BLaER1 (cell line): Measurements from ENCODE around the gene RUSC2.
"Not testable (repeated sequence)": the region's sequence is repeated elsewhere in the genome, so short reads cannot be mapped to it uniquely, and the experiment has no call there.

ENCODE experiments used
- H3K27ac ChIP-seq: shearing (Covaris generic); formaldehyde crosslinking; 2 replicates; pipeline ENCODE4 v1.8.1; 2022
- H3K27me3 ChIP-seq: shearing (Covaris generic); formaldehyde crosslinking; 2 replicates; pipeline ENCODE4 v1.8.1; 2022
- H3K36me3 ChIP-seq: shearing (Covaris generic); formaldehyde crosslinking; 2 replicates; pipeline ENCODE4 v1.8.1; 2022
- H3K4me1 ChIP-seq: shearing (Covaris generic); formaldehyde crosslinking; 2 replicates; pipeline ENCODE4 v1.8.1; 2022
- H3K4me2 ChIP-seq: shearing (Covaris generic); formaldehyde crosslinking; 2 replicates; pipeline ENCODE4 v1.8.1; 2022
- H3K4me3 ChIP-seq: shearing (Covaris generic); formaldehyde crosslinking; 2 replicates; pipeline ENCODE4 v1.8.1; 2022
- H3K9ac ChIP-seq: shearing (Covaris generic); formaldehyde crosslinking; 2 replicates; pipeline ENCODE4 v1.8.1; 2022
- H3K9me3 ChIP-seq: shearing (Covaris generic); formaldehyde crosslinking; 2 replicates; pipeline ENCODE4 v1.8.1; 2022
- H4K20me1 ChIP-seq: shearing (Covaris generic); formaldehyde crosslinking; 2 replicates; pipeline ENCODE4 v1.8.1; 2022
- Cebpa-rat ChIP-seq: shearing (Covaris generic); IDR thresholded peaks from 2 replicates; pipeline ENCODE4 v1.8.1; 2022

Gene RUSC2

DNA sequence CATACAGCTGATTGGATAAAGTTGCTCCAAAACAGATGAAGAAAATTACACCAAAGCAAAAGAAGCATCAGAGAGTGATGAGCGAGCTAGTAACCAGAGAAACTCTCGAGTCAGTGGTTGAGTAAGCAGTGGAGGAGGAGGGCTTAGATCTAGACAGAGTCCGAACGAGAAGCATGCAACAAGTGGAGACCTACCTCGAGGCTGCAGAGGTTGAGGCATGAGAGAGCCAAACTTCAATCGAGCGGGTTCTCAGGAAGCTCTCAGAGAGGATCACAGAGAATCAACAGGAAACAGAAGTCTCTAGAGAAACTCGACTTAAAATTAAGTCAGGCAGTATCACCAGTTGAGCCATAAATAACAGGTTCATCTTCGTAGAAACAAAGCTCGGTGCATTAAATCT lies 6.1 kb downstream of the RUSC2 start:
- H3K4me2 ChIP-seq, result no peak overlapping the region
- no peaks in the 10 kb centered on the region for H3K27me3 ChIP-seq
- peaks cover 19% of the 10 kb centered on the region for H3K4me1 ChIP-seq
- TF ChIP-seq Cebpa-rat, result no peak
- H3K9me3 ChIP-seq, result peaks cover 50% of the 10 kb centered on the region
- no peak overlapping the region for H3K4me3 ChIP-seq
- H4K20me1 ChIP-seq, result no peaks in the 10 kb centered on the region
- H3K27ac ChIP-seq, result no peak overlapping the region
- H3K9ac ChIP-seq, result no peak overlapping the region
- H3K36me3 ChIP-seq, result peaks cover 27% of the 10 kb centered on the region

DNA sequence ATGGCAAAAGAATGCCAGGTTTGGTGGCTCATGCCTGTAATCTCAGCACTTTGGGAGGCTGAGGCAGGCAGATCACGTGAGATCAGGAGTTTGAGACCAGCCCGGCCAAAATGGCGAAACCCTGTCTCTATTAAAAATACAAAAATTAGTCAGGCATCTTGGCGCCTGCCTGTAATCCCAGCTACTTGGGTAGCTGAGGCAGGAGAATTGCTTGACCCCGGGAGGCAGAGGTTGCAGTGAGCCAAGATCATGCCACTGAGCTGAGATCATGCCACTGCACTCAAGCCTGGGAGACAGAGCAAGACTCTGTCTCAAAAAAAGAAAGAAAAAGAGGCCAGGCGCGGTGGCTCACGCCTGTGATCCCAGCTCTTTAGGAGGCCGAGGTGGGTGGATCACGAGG lies 8.3 kb downstream of the RUSC2 start:
- H4K20me1 ChIP-seq, H3K4me2 ChIP-seq, H3K4me3 ChIP-seq, H3K4me1 ChIP-seq, H3K27me3 ChIP-seq, H3K27ac ChIP-seq, H3K9ac ChIP-seq: not testable (repeated sequence)
- H3K9me3 ChIP-seq, result peaks cover 51% of the 10 kb centered on the region
- peaks cover 30% of the 10 kb centered on the region for H3K36me3 ChIP-seq

DNA sequence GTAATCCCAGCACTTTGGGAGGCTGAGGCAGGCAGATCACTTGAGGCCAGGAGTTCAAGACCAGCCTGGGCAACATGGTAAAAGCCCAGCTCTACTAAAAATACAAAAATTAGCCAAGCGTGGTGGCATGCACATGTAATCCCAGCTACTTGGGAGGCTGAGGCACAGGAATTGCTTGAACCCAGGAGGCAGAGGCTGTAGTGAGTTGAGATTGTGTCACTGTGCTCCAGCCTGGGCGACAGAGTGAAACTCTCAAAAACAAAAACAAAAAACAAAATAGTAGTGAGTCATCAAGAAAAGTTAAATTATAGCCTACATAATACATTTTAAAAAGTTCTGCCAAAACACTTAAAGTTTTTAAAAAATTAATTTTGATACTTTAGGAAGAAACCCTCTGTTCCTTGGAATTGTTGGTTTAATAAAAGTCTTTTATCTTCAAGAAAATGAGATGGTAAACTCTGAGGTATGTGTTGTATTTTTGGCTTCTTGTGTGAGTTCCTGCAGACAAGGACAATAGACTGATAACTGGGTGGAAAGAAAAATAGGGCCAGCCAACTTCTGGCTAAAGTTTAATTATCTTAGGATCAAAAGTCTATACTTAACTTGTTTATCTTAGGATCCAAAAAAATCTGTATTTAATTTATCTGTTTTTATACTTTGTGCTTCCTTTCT lies 9.3 kb downstream of the RUSC2 start:
- Histone ChIP-seq H3K9me3 (peaks cover 54% of the 10 kb centered on the region), H3K9ac (no peak overlapping the region), H3K4me3 (no peak overlapping the region), H3K36me3 (peaks cover 28% of the 10 kb centered on the region), H3K27ac (no peak overlapping the region), H3K4me1 (peaks cover 6% of the 10 kb centered on the region; the same call in 1 of the 2 replicates), H4K20me1 (no peaks in the 10 kb centered on the region), H3K27me3 (no peaks in the 10 kb centered on the region), H3K4me2 (no peak overlapping the region)
- no peak for TF ChIP-seq Cebpa-rat

DNA sequence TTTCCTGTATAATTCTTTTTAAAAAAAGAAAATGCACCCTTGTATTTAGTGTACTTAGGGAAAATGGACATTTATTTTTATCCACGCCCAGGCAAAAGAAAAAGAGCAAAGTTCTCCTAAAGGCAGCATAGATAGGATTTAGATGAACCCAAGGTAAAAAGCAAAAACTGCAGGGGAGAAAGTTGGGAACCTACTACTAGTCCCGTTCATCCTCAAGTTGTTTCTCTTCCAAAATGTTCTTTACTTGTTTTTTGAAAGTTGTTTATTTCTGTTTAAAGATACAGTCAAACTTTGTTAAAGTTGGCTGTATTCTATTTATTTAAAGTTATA lies 9.8 kb downstream of the RUSC2 start:
- Histone ChIP-seq H3K4me3 (no peak overlapping the region), H3K27me3 (no peaks in the 10 kb centered on the region), H3K9me3 (peaks cover 54% of the 10 kb centered on the region), H4K20me1 (no peaks in the 10 kb centered on the region), H3K27ac (no peak overlapping the region), H3K36me3 (peaks cover 27% of the 10 kb centered on the region), H3K4me1 (peaks cover 6% of the 10 kb centered on the region; the same call in 1 of the 2 replicates), H3K4me2 (no peak overlapping the region), H3K9ac (no peak overlapping the region)
- TF ChIP-seq Cebpa-rat, result no peak

DNA sequence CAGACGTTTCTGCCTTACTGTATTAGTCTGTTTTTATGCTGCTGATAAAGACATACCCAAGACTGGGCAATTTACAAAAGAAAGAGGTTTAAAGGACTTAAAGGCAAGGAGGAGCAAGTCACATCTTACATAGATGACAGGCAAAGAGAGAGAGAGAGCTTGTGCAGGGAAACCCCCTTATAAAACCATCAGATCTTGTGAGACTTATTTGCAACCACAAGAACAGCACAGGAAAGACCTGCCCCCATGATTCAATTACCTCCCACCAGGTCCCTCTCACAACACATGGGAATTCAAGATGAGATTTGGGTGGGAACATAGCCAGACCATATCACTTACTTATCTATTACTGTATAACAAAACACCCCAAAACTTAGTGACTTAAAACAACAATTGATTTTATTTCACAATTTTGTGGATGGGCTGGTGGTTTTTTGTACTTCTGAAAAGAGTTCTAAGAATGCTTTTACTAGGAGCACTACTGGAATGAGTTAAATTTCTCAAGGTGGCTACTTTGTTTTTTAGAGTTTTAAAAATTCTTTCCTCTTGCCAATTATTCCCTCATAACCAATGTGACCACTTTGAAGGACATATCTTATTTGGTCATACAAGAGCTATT lies 10.3 kb downstream of the RUSC2 start:
- Histone ChIP-seq H4K20me1 (no peaks in the 10 kb centered on the region), H3K9ac (no peak overlapping the region), H3K4me2 (no peak overlapping the region), H3K4me3 (no peak overlapping the region), H3K4me1 (peaks cover 6% of the 10 kb centered on the region; the same call in 1 of the 2 replicates), H3K36me3 (peaks cover 27% of the 10 kb centered on the region), H3K27me3 (no peaks in the 10 kb centered on the region), H3K9me3 (peaks cover 53% of the 10 kb centered on the region), H3K27ac (no peak overlapping the region)
- TF ChIP-seq Cebpa-rat, result no peak

GRCh38 chr9:35501946-35502345 lies 12.0 kb downstream of the RUSC2 start:
- H3K4me3 ChIP-seq, result no peak overlapping the region
- H3K4me2 ChIP-seq, result no peak overlapping the region
- peaks cover 39% of the 10 kb centered on the region for H3K9me3 ChIP-seq
- H4K20me1 ChIP-seq, result peaks cover 7% of the 10 kb centered on the region; the same call in 1 of the 2 replicates
- H3K27me3 ChIP-seq, result no peaks in the 10 kb centered on the region
- no peak overlapping the region for H3K27ac ChIP-seq
- peaks cover 16% of the 10 kb centered on the region for H3K36me3 ChIP-seq
- TF ChIP-seq Cebpa-rat, result no peak
- no peaks in the 10 kb centered on the region for H3K4me1 ChIP-seq
- H3K9ac ChIP-seq, result no peak overlapping the region

DNA sequence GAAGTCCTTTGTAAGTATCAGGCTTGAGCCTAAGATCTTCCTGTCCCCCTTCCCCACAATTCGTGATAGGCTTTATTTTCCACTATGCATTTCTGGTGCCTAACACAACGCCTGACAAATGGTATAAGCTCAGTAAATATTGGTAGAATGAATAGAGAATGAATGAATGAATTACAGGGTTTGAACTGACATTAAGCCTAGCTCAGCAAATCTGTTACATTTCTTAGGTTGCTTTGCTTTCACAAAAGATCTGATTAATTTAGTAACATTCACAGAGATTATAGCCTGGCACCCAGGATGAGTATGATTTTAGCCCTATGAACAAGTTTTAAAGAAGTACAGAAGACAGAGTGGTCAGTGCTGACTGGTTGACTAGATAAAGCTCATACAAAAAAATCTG lies 16.4 kb downstream of the RUSC2 start:
- no peak overlapping the region for H3K27ac ChIP-seq
- TF ChIP-seq Cebpa-rat, result no peak
- no peaks in the 10 kb centered on the region for H3K4me1 ChIP-seq
- H3K27me3 ChIP-seq, result no peaks in the 10 kb centered on the region
- H3K36me3 ChIP-seq, result peaks cover 11% of the 10 kb centered on the region; the same call in 1 of the 2 replicates
- H3K4me3 ChIP-seq, result no peak overlapping the region
- H3K9me3 ChIP-seq, result peaks cover 12% of the 10 kb centered on the region
- H3K4me2 ChIP-seq, result no peak overlapping the region
- H3K9ac ChIP-seq, result no peak overlapping the region
- peaks cover 7% of the 10 kb centered on the region; the same call in 1 of the 2 replicates for H4K20me1 ChIP-seq

GRCh38 chr9:35508069-35508468 lies 18.2 kb downstream of the RUSC2 start:
- Histone ChIP-seq H3K4me3 (no peak overlapping the region), H3K27ac (no peak overlapping the region), H3K9ac (no peak overlapping the region), H3K9me3 (peaks cover 9% of the 10 kb centered on the region), H3K36me3 (peaks cover 8% of the 10 kb centered on the region; the same call in 1 of the 2 replicates), H3K4me1 (no peaks in the 10 kb centered on the region), H3K27me3 (no peaks in the 10 kb centered on the region), H4K20me1 (peaks cover 7% of the 10 kb centered on the region; the same call in 1 of the 2 replicates), H3K4me2 (no peak overlapping the region)
- no peak for TF ChIP-seq Cebpa-rat

DNA sequence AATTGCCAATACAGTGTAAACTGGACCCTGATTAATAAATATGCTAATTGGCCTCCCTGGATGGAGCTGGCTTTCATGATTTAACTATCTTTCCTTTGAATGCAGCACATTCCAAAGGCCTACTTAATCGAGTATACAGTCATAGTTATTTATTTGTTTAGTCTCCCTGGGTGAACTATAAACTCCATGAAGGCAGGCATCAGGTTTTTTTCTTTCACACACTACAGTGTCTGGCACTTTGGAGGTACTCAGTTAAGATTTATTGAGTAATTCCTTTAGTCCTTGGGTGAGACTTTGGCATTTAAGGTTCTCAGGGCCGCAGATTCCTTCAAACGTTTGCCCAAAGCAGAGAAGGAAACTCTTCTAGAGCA lies 20.5 kb downstream of the RUSC2 start:
- Histone ChIP-seq H3K9ac (no peak overlapping the region), H3K27ac (no peak overlapping the region), H3K4me3 (no peak overlapping the region), H3K4me1 (no peaks in the 10 kb centered on the region), H4K20me1 (peaks cover 7% of the 10 kb centered on the region; the same call in 1 of the 2 replicates), H3K27me3 (no peaks in the 10 kb centered on the region), H3K9me3 (no peaks in the 10 kb centered on the region), H3K4me2 (no peak overlapping the region), H3K36me3 (no peaks in the 10 kb centered on the region)
- no peak for TF ChIP-seq Cebpa-rat

- H3K27me3 ChIP-seq, result no peaks in the 10 kb centered on the region
- no peaks in the 10 kb centered on the region for H3K4me1 ChIP-seq
- H3K9ac ChIP-seq, result no peak overlapping the region
- H4K20me1 ChIP-seq, result peaks cover 7% of the 10 kb centered on the region; the same call in 1 of the 2 replicates
- no peaks in the 10 kb centered on the region for H3K9me3 ChIP-seq
- H3K36me3 ChIP-seq, result no peaks in the 10 kb centered on the region
- H3K27ac ChIP-seq, result no peak overlapping the region
- TF ChIP-seq Cebpa-rat, result no peak
- H3K4me3 ChIP-seq, result no peak overlapping the region
- H3K4me2 ChIP-seq, result no peak overlapping the region
These were observed 21.0 kb downstream of the RUSC2 start for GRCh38 chr9:35510754-35511428.
